Glomerular endothelial cell (primary cell): ENCODE measurements around the gene PTF1A. TPM values are rescaled to one million over a fixed set of nuclear protein-coding genes. Genes with fewer than 3 reads are reported as not detected.

Experiments used
- DNase-seq: peaks from one replicate; pipeline ENCODE4 v3.0.0-alpha.2; 2011; ENCODE audit warnings: low read depth, low spot score; ENCODE audit errors: extremely low read depth
- total RNA-seq: library from RNA; depleted of rRNA; stranded (reverse); fragments of >200 nt; gene quantifications from 2 replicates; pipeline ENCODE4 v1.2.3, GENCODE V29; 2015

PTF1A gene
- total RNA-seq, 1 donor from 2014 or later = not detected

DNA sequence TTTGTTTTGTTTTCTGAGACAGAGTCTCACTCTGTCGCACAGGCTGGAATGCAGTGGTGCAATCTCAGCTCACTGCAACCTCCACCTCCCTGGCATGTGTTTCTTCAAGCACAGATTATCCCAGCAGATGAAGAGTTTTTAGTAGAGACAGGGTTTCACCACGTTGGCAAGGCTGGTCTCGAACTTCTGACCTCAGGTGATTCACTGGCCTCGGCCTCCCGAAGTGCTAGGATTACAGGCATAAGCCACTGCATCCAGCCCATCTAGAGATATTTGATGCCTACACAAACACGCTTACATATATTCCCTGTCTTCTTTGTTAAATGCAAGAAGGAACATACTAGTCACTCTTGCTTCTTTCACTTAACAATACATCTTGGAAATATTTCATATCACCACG is 5.9 kb upstream of the PTF1A start:
- DNase-seq = no peak

DNA sequence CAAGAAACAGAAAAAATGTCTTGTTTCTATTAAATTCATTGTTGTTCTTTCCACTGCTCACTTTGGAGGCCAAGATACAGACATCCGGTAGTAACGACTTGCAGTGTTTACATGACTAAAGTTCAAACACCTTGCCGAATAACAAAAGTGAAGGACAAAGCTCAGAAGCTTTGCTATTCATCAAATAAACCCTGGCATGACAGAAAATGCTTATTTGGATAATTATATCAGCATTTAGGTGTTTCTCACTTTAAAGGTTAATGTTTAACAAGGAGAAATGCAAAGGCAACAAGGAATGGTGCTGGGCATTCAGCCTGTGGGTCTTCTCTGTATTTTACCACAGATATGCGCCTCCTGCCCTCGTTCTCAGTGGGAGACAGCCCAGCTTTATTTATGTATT is 5.4 kb upstream of the PTF1A start:
- no peak for DNase-seq

DNA sequence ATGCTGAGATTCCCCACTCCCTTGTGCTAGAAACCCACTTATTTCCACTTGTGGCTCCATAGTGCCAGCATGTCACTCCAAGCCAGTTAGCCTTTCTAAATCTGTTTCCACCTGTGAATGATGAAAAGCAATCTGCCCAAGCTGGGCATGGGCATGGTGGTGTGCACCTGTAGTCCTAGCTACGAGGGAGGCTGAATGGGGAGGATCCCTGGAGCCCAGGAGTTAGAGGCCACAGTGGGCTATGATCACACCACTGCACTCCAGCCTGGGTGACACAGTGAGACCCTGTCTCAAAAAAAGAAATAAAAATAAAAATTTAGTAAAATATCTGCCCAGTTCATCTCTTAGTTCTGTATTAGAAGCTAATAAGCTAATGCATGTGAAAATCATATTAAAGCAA is 5.0 kb upstream of the PTF1A start:
- no peak for DNase-seq

DNA sequence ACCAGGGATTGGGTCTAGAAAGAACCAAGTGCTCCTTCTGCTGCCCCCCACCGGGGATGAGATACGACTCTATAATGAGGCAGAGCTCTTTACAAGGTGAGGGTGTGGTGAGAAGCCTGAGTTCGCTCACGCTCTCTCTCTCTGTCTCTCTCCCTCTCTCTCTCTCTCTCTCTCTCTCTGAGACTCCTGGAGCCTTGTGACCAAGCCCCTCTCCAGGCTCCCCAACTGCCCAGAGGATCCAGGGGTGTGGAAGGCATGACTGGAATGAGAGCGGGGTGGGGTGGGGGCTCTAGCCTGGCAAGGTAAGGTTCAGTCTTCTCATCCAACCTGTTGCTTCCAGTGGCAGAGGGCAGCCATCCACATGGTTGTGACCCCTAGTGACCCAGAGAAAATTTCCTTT is 3.1 kb upstream of the PTF1A start:
- no peak for DNase-seq

DNA sequence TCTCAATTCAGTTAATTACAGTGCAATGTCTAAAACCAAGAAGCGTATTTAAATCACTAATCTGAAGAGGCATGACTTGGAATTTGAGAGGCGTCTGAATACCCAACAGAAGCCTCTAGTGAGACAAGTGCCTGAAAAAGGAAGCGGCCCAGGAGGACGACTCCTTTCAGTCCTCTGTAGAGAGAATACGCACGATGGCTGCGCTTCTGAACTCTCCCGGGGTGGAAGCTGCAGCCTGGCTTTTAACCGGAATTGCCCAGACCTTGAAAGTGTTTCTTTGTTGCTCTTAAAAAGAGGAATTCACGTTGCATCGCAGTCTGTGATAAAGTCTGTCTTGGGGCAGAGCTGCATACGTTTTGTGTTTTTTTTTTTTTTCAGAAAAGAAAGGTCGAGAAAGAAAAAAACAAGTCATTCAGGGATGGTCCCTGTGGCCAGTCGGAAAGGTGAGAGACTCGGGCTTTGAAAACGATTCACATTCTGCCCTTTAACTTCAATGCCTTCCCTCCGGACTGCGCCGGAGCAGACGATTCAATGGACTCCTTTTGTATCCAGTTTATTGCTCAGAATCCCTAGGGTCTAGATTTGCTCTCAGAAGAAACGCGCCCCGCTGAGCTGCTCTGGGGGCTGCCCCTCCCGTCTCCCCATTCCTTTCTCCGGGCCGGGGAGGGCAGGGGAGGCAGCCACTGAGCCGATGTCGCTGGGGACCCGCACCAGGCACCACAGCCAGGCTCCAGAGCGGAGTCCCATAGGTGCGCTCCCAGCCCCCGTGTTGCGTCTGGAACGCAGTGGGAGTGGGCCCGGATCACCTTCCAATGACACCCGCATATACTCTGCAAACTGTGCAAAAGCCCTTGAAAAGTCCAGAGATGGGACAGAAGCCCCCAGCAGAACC is 994 bp upstream of the PTF1A start:
- DNase-seq = no peak

DNA sequence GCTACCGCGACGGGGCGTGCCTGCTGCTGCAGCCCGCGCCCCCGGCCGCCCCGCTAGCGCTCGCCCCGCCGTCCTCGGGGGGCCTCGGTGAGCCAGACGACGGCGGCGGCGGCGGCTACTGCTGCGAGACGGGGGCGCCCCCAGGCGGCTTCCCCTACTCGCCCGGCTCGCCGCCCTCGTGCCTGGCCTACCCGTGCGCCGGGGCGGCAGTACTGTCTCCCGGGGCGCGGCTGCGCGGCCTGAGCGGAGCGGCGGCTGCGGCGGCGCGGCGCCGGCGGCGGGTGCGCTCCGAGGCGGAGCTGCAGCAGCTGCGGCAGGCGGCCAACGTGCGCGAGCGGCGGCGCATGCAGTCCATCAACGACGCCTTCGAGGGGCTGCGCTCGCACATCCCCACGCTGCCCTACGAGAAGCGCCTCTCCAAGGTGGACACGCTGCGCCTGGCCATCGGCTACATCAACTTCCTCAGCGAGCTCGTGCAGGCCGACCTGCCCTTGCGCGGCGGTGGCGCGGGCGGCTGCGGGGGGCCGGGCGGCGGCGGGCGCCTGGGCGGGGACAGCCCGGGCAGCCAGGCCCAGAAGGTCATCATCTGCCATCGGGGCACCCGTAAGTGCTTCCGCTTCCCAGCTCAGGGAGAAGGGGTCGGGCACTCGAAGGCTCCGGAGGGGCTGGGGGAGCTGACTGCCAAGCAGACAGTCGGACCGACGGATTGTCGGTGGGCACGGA is 761 bp downstream of the PTF1A start:
- no peak for DNase-seq

DNA sequence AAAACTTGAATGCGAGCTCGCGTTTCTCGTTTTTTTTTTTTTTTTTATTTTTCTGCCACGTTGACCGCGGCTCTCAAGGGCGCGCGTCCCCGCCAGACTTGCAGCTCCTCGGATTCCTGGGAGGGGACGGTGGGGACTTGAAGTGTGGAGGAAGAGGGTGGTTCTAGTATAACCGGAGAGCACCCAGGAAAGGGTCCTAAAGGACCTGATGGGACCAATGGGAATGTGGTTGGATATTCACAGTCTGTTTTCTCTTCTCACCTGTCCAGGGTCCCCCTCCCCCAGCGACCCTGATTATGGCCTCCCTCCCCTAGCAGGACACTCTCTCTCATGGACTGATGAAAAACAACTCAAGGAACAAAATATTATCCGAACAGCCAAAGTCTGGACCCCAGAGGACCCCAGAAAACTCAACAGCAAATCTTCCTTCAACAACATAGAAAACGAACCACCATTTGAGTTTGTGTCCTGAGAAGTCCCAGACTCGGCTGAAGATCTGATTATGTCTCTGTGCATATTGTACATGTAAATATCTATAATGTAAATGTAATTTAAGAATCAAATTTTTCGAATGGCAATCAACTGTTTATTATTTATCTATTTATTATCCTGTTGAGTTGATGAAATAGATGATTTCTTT is 1.4 kb downstream of the PTF1A start:
- DNase-seq = no peak

DNA sequence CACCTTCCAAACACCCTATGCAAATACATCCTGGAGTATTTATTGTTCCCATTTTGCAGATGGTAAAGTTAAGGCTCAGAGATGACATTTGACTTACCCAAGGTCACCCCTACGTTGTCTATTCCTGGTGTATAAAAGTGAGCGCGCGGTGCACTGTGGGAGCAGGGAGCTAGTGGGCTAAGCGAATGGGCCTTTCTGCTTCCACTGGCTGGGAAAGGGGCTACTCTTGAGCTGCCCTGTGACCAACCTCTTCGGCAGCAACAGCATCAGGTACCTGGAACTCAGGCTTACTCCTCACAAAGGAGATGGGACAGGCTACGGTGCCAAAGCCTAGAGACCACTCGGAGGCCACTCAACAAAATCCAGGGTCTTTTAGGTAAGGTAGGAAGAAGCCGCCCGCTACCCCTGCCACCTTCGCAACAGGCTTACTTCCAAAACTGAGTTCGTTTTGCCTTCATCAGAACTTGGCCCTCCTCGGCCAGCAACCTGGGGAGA is 2.4 kb downstream of the PTF1A start:
- no peak for DNase-seq

DNA sequence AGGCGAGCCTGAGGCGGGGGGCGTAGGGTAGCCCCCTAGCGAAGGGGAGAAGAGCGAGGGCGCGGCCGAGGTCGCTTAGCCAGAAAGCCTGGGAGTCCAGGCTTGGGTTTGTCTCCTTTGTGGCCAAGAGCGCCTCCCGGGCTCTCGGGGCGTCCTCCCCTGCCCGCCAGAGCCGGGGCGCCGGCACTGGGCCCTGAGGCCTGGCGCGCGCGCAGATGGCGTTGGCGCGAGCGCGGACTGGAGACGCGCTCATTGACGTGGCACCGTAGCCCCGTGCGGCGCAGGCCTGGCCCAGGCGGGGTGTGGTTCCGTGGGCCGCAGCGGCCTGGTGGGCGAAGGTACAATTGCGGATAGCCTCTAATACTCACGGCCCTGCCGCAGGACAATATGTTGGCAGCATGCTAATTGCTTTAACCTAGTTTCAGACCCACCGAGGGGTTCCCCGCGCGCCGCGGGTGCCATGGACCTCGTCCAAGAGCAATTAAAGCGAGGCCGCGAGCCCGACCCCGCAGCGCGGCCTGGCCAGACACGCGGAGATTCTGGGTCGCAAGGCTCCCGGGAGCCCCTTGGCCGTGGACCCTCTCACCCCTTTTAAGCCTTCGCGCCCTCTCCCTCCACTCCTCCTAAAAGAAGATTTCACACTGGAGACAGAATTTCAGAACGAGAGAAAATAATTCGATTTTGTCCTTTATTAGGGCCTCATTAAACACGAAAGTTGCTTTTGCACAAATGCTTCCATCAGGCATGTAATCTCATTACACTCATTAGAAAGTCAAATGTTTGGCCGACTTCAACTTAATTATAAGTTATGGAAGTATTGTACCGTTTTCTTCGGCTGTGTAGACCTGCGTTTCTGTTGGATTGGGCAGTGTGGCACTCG is 3.1 kb downstream of the PTF1A start:
- DNase-seq = no peak

DNA sequence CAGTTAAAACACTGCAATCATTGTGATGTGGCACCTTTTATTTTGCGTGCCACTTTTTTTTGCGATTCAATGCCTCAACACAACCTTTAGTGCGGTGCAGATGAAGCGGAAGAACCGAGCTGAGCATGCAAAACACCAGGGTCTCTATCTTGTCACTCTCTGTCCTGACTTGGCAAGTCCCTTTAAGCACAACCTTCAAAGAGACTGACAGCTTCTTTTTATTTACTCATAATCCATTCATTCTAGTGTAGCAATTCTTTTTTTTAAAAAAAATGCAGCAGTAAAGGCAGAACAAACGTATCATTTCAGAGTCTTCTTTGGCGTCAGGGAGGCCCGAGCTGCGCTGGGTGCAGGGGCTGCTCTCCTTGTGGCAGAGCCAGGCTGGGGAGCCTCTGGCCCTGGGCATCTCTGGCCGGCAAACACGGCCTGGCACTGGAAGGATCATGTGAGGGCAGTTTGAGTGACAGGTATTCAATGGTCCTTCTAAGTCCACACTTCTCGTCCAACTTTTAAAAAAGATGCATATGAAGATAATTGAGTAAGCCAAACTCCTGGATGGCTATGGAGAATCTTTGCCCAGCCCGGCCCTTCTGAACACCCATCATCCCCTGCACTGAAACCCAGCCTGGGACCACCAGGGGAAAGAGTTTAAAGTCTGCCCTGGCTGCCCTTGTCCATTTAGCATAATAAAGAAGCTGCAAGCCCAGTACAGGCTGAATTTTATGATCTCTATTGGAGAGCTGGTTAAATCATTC is 3.9 kb downstream of the PTF1A start:
- DNase-seq = no peak

DNA sequence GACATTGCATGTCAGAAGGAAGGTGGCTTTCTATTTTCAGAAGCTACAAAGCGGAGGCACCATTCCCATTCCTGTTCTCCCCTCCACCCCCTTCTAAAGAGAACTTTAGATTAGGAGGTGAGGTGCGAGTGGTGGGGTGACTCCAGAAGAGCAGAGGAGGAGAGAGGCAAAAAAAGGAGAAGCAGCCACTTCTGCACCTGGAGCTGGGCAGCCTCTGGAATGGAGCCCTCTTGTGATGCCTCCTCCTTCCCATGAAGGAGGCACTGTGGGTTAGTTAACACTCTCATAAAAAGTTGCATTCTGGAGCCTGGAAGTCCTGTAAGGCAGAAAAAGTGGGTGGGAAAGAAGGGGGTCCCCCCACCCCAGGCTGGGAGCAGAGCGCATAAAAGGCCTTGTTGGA is 4.8 kb downstream of the PTF1A start:
- no peak for DNase-seq

DNA sequence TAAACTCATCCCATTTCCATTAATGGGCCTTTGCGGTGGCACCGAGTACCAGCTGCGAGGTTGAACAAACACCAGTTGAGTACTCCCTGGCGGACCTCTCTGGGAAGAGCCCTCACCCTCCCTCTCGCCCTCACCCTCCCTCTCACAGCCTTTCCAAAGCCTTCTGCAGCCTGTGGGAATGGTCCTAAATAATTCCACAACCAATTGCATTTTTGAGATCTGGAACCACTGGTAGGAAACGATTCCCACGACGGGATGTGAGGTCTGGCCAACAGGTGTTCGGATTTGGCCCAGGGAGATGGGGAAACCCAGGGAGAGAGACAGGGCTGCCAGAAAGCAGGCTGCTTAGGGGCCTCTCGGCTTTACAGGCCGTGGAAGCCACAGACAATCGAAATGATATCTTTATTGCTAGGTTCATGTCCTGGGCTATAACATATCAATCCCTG is 5.3 kb downstream of the PTF1A start:
- no peak for DNase-seq

DNA sequence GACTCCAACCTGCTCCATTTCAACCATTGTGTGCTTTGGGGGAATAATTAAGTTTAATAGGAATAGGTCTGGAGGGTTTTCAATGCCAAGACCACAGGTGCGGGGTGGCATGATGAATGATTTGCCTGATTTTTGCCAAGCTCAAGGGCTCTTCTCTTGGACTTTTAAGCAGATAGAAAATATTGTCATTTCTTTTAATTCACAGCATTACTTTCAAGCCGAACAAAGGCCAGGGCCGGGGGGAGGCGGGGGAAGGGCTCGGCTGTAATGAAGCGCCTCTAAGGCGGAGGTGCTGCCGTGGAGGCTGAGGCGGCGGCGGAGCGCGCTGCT is 6.5 kb downstream of the PTF1A start:
- DNase-seq = no peak

DNA sequence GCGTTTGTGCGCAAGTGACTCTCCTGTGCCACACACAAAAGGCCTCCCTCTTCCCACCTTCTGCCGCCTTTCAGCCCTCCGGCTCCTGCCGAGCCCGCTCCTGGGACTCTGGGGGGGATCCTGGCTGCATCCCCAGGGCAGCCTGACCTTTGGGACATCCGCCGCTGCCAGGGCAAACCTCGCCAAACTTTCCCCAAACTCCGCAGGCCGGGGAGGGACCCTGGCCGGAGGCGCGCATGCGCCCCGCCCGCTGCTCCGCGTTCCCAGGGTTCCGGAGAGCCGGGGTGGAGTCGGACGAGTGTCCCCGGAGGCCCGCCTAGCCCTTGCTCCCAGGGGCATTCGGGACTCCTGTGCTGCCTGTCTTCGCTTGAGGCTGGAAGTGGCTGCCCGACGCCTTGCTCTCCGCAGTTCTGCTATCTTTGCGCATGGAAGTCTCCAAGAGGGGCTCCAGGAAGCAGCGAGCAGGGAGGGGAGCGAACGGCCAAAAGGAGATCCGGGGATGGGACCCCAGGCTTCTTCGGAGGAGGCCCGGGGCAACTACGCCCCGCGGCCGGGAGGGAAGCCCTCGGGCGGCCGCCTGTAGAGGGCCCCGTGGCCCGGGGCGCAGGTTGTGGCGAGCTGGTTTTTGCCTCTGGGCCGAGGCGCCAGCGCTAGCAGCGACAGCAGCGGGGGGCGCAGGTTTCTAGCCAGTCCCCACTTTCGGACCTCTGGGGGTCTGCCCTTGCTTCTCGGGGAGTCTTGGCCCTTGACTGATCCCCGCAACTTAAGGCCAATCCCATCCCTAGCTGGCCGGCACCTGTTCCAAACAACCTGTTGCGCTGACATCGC is 7.0 kb downstream of the PTF1A start:
- no peak for DNase-seq

DNA sequence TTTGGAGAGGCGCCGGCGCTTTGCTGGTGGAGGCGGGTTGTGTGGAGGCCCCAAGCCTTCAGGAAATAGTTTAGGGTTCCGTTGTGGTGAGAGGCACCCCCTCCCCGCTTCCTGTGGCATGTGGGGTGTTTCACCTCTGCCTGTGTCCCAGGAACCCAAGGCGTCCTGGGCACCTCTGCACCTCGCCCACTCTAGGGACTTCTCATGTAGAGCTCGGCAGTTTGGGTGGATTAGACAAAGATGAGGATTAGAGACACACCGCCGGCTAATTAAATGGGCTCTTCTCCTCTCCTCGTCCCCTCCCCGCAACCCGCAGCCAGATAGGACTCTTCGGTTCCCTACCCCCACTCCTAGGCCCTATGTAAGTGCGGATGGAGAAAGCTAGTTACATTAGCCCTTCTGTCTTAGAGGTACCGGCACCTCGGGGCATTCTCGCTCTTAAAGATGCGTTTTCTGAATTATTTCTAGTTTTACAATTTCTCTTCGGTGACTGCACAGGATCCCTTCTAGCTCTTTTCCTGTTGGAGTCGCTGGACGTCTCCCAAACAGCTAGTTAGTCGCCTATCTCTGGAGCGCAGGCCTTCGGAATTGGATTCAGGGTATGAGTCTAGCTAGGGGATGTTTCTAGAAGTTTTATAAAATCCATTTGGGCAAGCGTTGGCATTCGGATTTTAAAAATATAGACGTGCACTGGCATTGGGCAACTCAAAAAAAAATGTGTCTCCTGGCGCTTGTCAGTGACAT is 7.8 kb downstream of the PTF1A start:
- DNase-seq = no peak

DNA sequence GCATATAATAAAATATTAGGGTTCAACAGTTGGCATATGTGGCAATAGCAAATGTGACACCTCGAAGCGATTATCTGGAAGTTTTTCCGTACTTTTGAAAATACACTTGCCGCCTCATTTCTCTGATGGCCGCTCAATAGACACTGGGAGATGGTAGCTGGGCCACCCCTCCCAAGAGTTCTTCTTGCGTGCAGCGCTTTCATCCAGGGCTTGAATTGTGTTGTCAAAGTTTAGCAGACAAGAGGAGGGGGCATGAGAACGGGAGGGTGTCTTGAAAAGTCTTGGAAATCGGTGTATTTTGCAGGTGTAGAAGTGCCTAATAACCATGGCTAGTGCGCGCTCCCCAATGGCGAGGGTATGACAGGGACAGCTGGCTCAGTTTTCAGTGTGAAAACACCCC is 8.5 kb downstream of the PTF1A start:
- no peak for DNase-seq

DNA sequence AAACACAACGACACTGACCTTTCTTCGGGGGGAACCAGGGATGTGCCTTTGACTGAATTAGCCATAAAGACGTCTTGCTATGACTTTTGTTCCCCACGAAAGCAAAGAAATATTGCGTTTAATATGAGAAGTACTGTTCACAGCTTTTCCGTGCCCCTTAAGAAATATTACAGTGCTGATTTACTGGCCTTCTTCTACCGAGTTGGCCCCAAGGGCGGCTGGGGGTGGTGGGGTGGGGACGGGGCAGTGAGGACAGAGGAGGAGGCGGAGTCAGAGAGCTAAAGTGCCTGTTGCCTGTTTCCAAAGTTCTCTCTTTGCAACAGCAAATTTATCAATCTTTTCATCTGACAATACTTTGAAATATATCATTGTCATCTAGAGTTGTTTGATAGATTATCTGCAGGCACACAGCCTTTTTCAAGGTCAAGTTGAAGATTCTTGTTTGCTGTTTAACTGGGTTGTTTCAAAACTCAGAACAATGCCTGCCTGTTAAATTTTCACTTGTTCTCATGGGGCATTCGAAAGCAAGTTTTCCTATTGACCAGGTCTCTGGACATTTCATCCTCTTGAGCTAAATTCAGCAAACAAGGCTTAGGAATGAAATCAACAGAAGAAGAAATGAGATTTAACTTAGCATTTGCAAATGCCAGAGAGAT is 9.0 kb downstream of the PTF1A start:
- no peak for DNase-seq

DNA sequence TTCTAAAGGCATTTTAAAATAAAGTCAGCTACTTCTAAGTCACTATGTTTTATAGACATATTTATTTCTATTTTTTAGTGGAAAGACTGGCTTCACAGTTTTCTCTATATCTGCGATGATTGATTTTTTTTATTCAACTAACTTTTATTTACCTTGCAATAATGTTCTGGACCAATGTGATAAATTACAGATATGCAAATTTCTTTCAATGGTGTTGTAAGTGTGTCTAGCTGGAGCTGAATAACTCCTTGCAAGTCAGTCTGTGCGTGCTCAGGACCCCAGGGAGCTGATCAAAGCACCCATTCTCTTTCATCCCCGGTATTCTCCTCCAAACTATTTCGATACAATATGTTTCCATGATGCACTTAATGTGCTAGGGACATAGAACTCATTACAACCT is 9.7 kb downstream of the PTF1A start:
- DNase-seq = no peak
